ENCODE data around the gene KLF13. TPM values are rescaled to one million over a fixed set of nuclear protein-coding genes. Genes with fewer than 3 reads are reported as not detected.

Gene KLF13
- polyA plus RNA-seq, 1 donor (not counting 4 experiments of a cell fraction or from before 2014, with no cell fraction given), result 66.7 TPM

DNA sequence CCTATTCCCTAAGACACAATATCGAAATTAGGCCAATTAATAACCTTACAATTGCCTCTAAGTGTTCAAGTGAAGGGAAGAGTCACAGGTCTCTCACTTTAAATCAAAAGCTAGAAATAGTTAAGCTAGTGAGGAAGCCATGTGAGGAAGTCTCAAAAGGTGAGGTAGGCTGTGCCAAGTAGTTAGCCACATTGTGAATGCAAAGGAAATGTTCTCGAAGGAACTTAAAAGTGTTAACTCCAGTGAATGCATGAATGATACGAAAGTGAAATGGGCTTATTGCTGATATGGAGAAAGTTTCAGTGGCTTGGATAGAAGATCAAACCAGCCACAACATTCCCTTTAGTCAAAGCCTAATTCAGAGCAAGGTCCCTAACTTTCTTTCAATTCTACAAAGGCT lies 59.1 kb downstream of the KLF13 start:
- Histone ChIP-seq H3K9ac (ENCODE audit: control insufficient read depth, extremely low read depth, insufficient read depth, low read length) (no peak overlapping the region), H2AFZ (ENCODE audit: control insufficient read depth, low read length) (no peak overlapping the region), H3K36me3 (ENCODE audit: control insufficient read depth in 2 of 2, extremely low read depth in 1 of 2, insufficient read depth in 2 of 2, low read length in 2 of 2) (peaks cover 0 to 2% of the 10 kb centered on the region in 2 experiments), H4K20me1 (ENCODE audit: control insufficient read depth, extremely low read depth, insufficient read depth, low read length) (no peaks in the 10 kb centered on the region), H3K9me1 (ENCODE audit: control insufficient read depth, extremely low read depth, insufficient read depth, low read length) (no peaks in the 10 kb centered on the region), H3K4me3 (ENCODE audit: control insufficient read depth in 2 of 3, extremely low read depth in 1 of 3, insufficient read depth in 2 of 3, low read depth in 1 of 3, low read length in 3 of 3) (no peak overlapping the region), H3K27ac (ENCODE audit: control insufficient read depth, insufficient read depth, low read length) (no peak overlapping the region), H3K4me2 (ENCODE audit: control insufficient read depth, extremely low read depth, insufficient read depth, low read depth, low read length) (no peak overlapping the region), H3K9me3 (ENCODE audit: control insufficient read depth, low read depth, low read length) (no peaks in the 10 kb centered on the region), H3K4me1 (ENCODE audit: control insufficient read depth, extremely low read depth, insufficient read depth, low read length) (peaks cover 25% of the 10 kb centered on the region), H3K27me3 (ENCODE audit: control insufficient read depth, extremely low read depth, insufficient read depth, low read length) (no peaks in the 10 kb centered on the region), H3K79me2 (ENCODE audit: control insufficient read depth, insufficient read depth, low read length) (no peaks in the 10 kb centered on the region)
- no peak for DNase-seq (ENCODE audit: low read depth, low spot score)
- FAIRE-seq, result no peak
- dilution Hi-C loops (cut with MboI; ENCODE audit: extremely low pct_ligation_motif_present, low sequenced_read_pairs), result no loop called here
- no peak for TF ChIP-seq EZH2 (IDR thresholded peaks at IDR 0.05; ENCODE audit: low read length)
- TF ChIP-seq, protein P1, sequence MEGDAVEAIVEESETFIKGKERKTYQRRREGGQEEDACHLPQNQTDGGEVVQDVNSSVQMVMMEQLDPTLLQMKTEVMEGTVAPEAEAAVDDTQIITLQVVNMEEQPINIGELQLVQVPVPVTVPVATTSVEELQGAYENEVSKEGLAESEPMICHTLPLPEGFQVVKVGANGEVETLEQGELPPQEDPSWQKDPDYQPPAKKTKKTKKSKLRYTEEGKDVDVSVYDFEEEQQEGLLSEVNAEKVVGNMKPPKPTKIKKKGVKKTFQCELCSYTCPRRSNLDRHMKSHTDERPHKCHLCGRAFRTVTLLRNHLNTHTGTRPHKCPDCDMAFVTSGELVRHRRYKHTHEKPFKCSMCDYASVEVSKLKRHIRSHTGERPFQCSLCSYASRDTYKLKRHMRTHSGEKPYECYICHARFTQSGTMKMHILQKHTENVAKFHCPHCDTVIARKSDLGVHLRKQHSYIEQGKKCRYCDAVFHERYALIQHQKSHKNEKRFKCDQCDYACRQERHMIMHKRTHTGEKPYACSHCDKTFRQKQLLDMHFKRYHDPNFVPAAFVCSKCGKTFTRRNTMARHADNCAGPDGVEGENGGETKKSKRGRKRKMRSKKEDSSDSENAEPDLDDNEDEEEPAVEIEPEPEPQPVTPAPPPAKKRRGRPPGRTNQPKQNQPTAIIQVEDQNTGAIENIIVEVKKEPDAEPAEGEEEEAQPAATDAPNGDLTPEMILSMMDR (optimal IDR thresholded peaks at IDR 0.05 in 1 of 3, IDR thresholded peaks at IDR 0.05 in 1 of 3, conservative IDR thresholded peaks at IDR 0.05 in 1 of 3; ENCODE audit: extremely low read depth in 1 of 3, insufficient read depth in 2 of 3, low read length in 3 of 3), result no peak

DNA sequence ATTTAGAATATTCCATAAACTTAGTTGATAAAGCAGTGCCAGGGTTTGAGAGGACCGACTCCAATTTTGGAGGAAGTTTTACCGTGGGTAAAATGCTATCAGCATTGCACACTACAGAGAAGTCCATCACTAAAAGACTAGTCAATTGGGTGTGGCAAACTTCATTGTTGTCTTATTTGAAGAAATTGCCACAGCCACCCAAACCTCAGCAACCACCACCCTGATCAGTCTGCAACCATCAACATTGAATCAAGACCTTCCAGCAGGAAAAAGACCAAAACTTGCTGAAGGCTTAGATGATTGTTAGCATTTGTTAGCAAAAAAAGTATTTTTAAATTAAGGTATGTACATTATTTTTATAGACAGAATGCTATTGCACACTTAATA lies 60.5 kb downstream of the KLF13 start:
- dilution Hi-C loops (cut with MboI; ENCODE audit: extremely low pct_ligation_motif_present, low sequenced_read_pairs), result no loop called here
- H3K4me2 ChIP-seq (ENCODE audit: control insufficient read depth, extremely low read depth, insufficient read depth, low read depth, low read length), result no peak overlapping the region

More for the DNA sequence above, 60.5 kb downstream of the KLF13 start:
- TF ChIP-seq EZH2 (IDR thresholded peaks at IDR 0.05; ENCODE audit: low read length), result no peak
- TF ChIP-seq, protein P1 (optimal IDR thresholded peaks at IDR 0.05 in 1 of 3, IDR thresholded peaks at IDR 0.05 in 1 of 3, conservative IDR thresholded peaks at IDR 0.05 in 1 of 3; ENCODE audit: extremely low read depth in 1 of 3, insufficient read depth in 2 of 3, low read length in 3 of 3), result no peak
- H3K4me1 ChIP-seq (ENCODE audit: control insufficient read depth, extremely low read depth, insufficient read depth, low read length), result peaks cover 25% of the 10 kb centered on the region
- H3K9ac ChIP-seq (ENCODE audit: control insufficient read depth, extremely low read depth, insufficient read depth, low read length), result no peak overlapping the region
- H3K27me3 ChIP-seq (ENCODE audit: control insufficient read depth, extremely low read depth, insufficient read depth, low read length), result no peaks in the 10 kb centered on the region
- H3K79me2 ChIP-seq (ENCODE audit: control insufficient read depth, insufficient read depth, low read length), result no peaks in the 10 kb centered on the region
- no peak overlapping the region for H3K4me3 ChIP-seq (ENCODE audit: control insufficient read depth in 2 of 3, extremely low read depth in 1 of 3, insufficient read depth in 2 of 3, low read depth in 1 of 3, low read length in 3 of 3)
- H3K27ac ChIP-seq (ENCODE audit: control insufficient read depth, insufficient read depth, low read length), result no peak overlapping the region
- H3K9me3 ChIP-seq (ENCODE audit: control insufficient read depth, low read depth, low read length), result no peaks in the 10 kb centered on the region
- no peaks in the 10 kb centered on the region for H3K36me3 ChIP-seq (ENCODE audit: control insufficient read depth in 2 of 2, extremely low read depth in 1 of 2, insufficient read depth in 2 of 2, low read length in 2 of 2)
- DNase-seq (ENCODE audit: low read depth, low spot score), result no peak
- H3K9me1 ChIP-seq (ENCODE audit: control insufficient read depth, extremely low read depth, insufficient read depth, low read length), result no peaks in the 10 kb centered on the region
- no peaks in the 10 kb centered on the region for H4K20me1 ChIP-seq (ENCODE audit: control insufficient read depth, extremely low read depth, insufficient read depth, low read length)
- no peak overlapping the region for H2AFZ ChIP-seq (ENCODE audit: control insufficient read depth, low read length)
- no peak for FAIRE-seq
